Measurements from ENCODE around the gene KRTAP25-1.

GRCh38 chr21:30332681-30333080 lies 43.4 kb upstream of the KRTAP25-1 start:
- TF ChIP-seq CTCF (IDR thresholded peaks at IDR 0.05) (no peak), EP300 (IDR thresholded peaks at IDR 0.05) (no peak)

All from ovary (tissue), 3 donors.